Measurements from ENCODE around the gene FNBP1L. TPM values are rescaled to one million over a fixed set of nuclear protein-coding genes. Genes with fewer than 3 reads are reported as not detected.

The FNBP1L gene
- total and polyA plus RNA-seq, 9 of the 15 experiments (the other 6 are each of a cell fraction or from before 2014, with no cell fraction given), result 1.4 to 6.9 (median 5.9) TPM

DNA sequence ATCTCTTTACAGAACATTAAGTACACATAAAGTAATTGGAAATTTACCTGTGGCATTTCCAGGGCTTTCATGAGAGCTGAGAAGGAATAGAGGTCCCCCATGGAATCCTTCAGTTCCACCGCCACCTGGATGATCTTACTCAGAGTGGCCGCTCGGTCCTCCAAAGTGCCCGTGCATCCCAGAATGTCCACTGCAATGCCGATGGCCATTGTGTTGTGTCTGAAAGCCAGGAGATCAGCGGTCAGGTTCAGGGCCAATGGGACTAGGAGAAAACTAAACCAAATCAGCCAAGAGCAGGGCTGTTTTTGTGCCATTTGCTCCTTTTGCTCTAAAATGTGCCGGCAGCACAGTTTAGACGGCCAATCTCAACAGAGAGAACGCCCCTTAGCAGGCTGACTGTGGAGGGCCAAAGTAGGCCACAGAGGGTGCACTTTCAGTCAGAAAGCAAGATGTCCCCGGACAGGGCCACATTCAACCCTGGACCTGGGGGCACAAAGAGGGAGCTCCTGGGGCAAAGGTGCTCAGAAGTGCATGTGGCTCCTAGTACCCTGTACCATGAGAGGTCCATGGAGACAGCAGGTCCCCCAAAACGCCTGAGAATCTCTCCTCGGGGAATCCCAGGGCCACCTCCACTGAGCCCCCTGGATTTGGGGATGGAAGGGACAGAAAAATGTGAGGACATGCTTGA is 123.8 kb downstream of the FNBP1L start (continued):
- TF ChIP-seq ERF (CRISPR knock-in tag; IDR thresholded peaks at IDR 0.05) (no peak), BRD4 (IDR thresholded peaks at IDR 0.05) (no peak), EHMT2 (IDR thresholded peaks at IDR 0.05) (no peak), ZBTB40 (IDR thresholded peaks at IDR 0.05) (no peak), ZBTB40 (CRISPR knock-in tag; IDR thresholded peaks at IDR 0.05) (no peak)
